Neural cell (in vitro differentiated cells): Measurements from ENCODE around the gene ZNRD2.

ENCODE experiments used
- CTCF ChIP-seq: fragments of 450-650 bp; IDR thresholded peaks from 2 replicates; pipeline ENCODE4 v1.5.1; 2014; ENCODE audit warnings: antibody characterized with exemption, mild to moderate bottlenecking, moderate library complexity; ENCODE audit not compliant: poor library complexity, severe bottlenecking
- EP300 ChIP-seq: fragments of 450-650 bp; conservative IDR thresholded peaks from 2 replicates; pipeline ENCODE4 v1.6.1; 2014; ENCODE audit warnings: antibody characterized with exemption, mild to moderate bottlenecking, moderate library complexity; ENCODE audit not compliant: poor library complexity, severe bottlenecking
- EZH2 ChIP-seq: fragments of 200-600, 300-800 bp; shearing (Covaris generic), sonication (generic); IDR thresholded peaks from 2 replicates; pipeline ENCODE4 v1.6.1; 2014; ENCODE audit warnings: antibody characterized with exemption, low read length, borderline replicate concordance, mild to moderate bottlenecking; ENCODE audit not compliant: insufficient read depth, poor library complexity, severe bottlenecking
- MXI1 ChIP-seq: fragments of 450-650 bp; conservative IDR thresholded peaks from 2 replicates; pipeline ENCODE4 v1.6.1; 2014; ENCODE audit warnings: antibody characterized with exemption, mild to moderate bottlenecking; ENCODE audit not compliant: poor library complexity, severe bottlenecking
- POLR2AphosphoS5 ChIP-seq: IDR thresholded peaks from 2 replicates; pipeline ENCODE4 v1.6.1; 2012
- RAD21 ChIP-seq: fragments of 450-650 bp; conservative IDR thresholded peaks from 2 replicates; pipeline ENCODE4 v1.6.1; 2014; ENCODE audit warnings: antibody characterized with exemption, mild to moderate bottlenecking, moderate library complexity
- REST ChIP-seq: IDR thresholded peaks from 2 replicates; pipeline ENCODE4 v1.6.1; 2012; ENCODE audit warnings: borderline replicate concordance
- SMC3 ChIP-seq: fragments of 450-650 bp; conservative IDR thresholded peaks from 2 replicates; pipeline ENCODE4 v1.6.1; 2014; ENCODE audit warnings: antibody characterized with exemption, mild to moderate bottlenecking, moderate library complexity; ENCODE audit not compliant: poor library complexity

DNA sequence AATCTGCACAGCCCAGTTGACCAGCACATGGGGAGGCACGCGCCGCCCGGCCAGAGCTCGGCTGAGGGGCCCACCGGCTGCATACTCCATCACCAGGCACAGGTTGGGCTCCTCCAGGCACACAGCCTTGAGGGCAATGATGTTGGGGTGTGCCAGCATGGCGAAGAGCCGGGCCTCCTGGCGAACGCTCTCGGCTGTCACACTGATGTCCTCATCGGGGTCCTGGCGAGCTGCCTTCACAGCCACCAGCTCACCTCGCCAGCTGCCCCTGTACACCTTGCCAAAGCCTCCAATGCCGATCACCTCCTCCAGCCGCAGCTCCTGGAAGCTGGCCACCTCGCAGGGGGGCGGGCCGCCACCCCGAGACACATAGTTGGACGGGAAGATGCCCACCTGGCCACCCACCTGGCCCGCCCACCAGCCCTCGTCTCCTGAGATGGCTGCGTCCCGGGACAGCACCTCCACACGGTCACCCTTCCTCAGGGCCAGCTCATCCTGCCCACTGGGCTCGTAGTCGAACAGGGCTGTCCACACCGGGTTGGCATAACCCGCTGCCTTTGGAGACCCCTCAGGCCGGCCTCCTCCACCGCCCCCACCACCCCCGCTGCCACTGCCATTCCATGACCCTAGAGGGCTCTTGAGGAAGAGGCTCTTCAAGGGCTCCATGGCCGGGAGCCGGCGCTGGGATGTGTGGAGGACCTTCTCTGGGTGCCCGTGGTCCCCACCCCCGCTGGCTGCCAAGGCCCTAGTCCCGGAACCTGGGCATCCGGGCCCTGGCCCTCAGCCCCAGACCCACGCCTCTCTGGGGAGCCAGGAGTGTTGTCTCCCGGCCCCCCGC is 43.0 kb downstream of the ZNRD2 start:
- no peak for TF ChIP-seq MXI1
- no peak for TF ChIP-seq CTCF
- TF ChIP-seq POLR2AphosphoS5: no peak
- TF ChIP-seq RAD21: no peak
- TF ChIP-seq EZH2: no peak
- no peak for TF ChIP-seq EP300
- TF ChIP-seq REST: no peak
- no peak for TF ChIP-seq SMC3
